HEK293 (cell line): ENCODE measurements around the gene CTSD.

Source experiments
- CTCF ChIA-PET: fragments of 350-600 bp; formaldehyde crosslinking; extraction: SDS; loops from one replicate; lab custom pipeline; 2021; ENCODE audit warnings: antibody characterized with exemption; lab: Yijun Ruan, JAX
- POLR2A ChIA-PET: fragments of 300-600 bp; formaldehyde crosslinking; extraction: SDS; loops from one replicate; lab custom pipeline; 2020; ENCODE audit warnings: antibody characterized with exemption, inconsistent platforms; lab: Yijun Ruan, JAX
- H3K27ac ChIP-seq: fragments of 200-500 bp; sonication (Bioruptor generic); 2 replicates; pipeline ENCODE4 v1.5.1; 2014; ENCODE audit warnings: low read depth, low read length, control low read depth, inconsistent platforms; ENCODE audit errors: extremely low read depth
- H3K36me3 ChIP-seq, 2 experiments: fragments of 200-500 bp in 1 of 2; sonication (Bioruptor generic) in 1 of 2; 1 replicate in 1 of 2; 2 replicates in 1 of 2; pipeline ENCODE4 v1.5.1; 2014 to 2017; ENCODE audit warnings: inconsistent platforms in 2 of 2, low read length in 2 of 2; ENCODE audit not compliant: control insufficient read depth in 2 of 2, insufficient read depth in 1 of 2
- H3K4me1 ChIP-seq: fragments of 200-500 bp; sonication (Bioruptor generic); 2 replicates; pipeline ENCODE4 v1.5.1; 2014; ENCODE audit warnings: mild to moderate bottlenecking, low read length, inconsistent platforms; ENCODE audit not compliant: control insufficient read depth, insufficient read depth
- H3K4me3 ChIP-seq: 2 replicates; pipeline ENCODE4 v1.5.1; 2011; ENCODE audit warnings: low read depth, mild to moderate bottlenecking, control low read depth, low read length, moderate library complexity
- H3K9me3 ChIP-seq: fragments of 200-500 bp; sonication (Bioruptor generic); 2 replicates; pipeline ENCODE4 v1.5.1; 2014; ENCODE audit warnings: low read depth, low read length, inconsistent platforms; ENCODE audit not compliant: control insufficient read depth, insufficient read depth
- EGR2 ChIP-seq: fragments of 450-650 bp; formaldehyde crosslinking; IDR thresholded peaks from 2 replicates; pipeline ENCODE4 v1.5.1; 2016; ENCODE audit warnings: low read depth, missing biosample characterization, missing genetic modification characterization
- GLIS1 ChIP-seq: fragments of 450-650 bp; formaldehyde crosslinking; IDR thresholded peaks from 2 replicates; pipeline ENCODE4 v1.5.1; 2016; ENCODE audit warnings: missing biosample characterization, missing genetic modification characterization
- GLIS2 ChIP-seq: fragments of 450-650 bp; formaldehyde crosslinking; IDR thresholded peaks from 2 replicates; pipeline ENCODE4 v1.5.1; 2016; ENCODE audit warnings: missing biosample characterization, missing genetic modification characterization
- KLF1 ChIP-seq: fragments of 450-650 bp; formaldehyde crosslinking; IDR thresholded peaks from 2 replicates; pipeline ENCODE4 v1.5.1; 2016; ENCODE audit warnings: missing biosample characterization, missing genetic modification characterization
- OSR2 ChIP-seq: fragments of 450-650 bp; formaldehyde crosslinking; IDR thresholded peaks from 2 replicates; pipeline ENCODE4 v1.5.1; 2016; ENCODE audit warnings: missing biosample characterization, missing genetic modification characterization
- SETDB1 ChIP-seq: IDR thresholded peaks from one replicate; pipeline ENCODE4 v1.6.1; 2017; ENCODE audit warnings: mild to moderate bottlenecking, low read length, moderate library complexity, mixed read lengths; ENCODE audit not compliant: insufficient read length
- TRIM28 ChIP-seq: IDR thresholded peaks from 2 replicates; pipeline ENCODE4 v1.6.1; 2011; ENCODE audit warnings: low read length, control low read depth, borderline replicate concordance
- WT1 ChIP-seq: fragments of 450-650 bp; formaldehyde crosslinking; IDR thresholded peaks from 2 replicates; pipeline ENCODE4 v1.5.1; 2016; ENCODE audit warnings: missing biosample characterization, missing genetic modification characterization
- ZEB2 ChIP-seq: fragments of 450-650 bp; formaldehyde crosslinking; IDR thresholded peaks from 2 replicates; pipeline ENCODE4 v1.5.1; 2016; ENCODE audit warnings: missing biosample characterization, missing genetic modification characterization
- ZNF155 ChIP-seq: fragments of 450-650 bp; formaldehyde crosslinking; IDR thresholded peaks from 2 replicates; pipeline ENCODE4 v1.5.1; 2016; ENCODE audit warnings: missing biosample characterization, missing genetic modification characterization
- ZNF169 ChIP-seq: fragments of 450-650 bp; formaldehyde crosslinking; IDR thresholded peaks from 2 replicates; pipeline ENCODE4 v1.5.1; 2016; ENCODE audit warnings: missing biosample characterization, missing genetic modification characterization
- ZNF433 ChIP-seq: fragments of 450-650 bp; formaldehyde crosslinking; IDR thresholded peaks from 2 replicates; pipeline ENCODE4 v1.5.1; 2016; ENCODE audit warnings: missing biosample characterization, missing genetic modification characterization, low read depth
- ZNF600 ChIP-seq: fragments of 450-650 bp; formaldehyde crosslinking; IDR thresholded peaks from 2 replicates; pipeline ENCODE4 v1.5.1; 2016; ENCODE audit warnings: missing biosample characterization, missing genetic modification characterization
- TF ChIP-seq, protein P1 (sequence below): fragments of 450-650 bp; formaldehyde crosslinking; IDR thresholded peaks from 2 replicates; pipeline ENCODE4 v1.5.1; 2016; ENCODE audit warnings: missing biosample characterization, missing genetic modification characterization
- TF ChIP-seq, protein P2 (sequence below): fragments of 450-650 bp; formaldehyde crosslinking; IDR thresholded peaks from 2 replicates; pipeline ENCODE4 v1.5.1; 2016; ENCODE audit warnings: missing biosample characterization, missing genetic modification characterization

Gene CTSD

DNA sequence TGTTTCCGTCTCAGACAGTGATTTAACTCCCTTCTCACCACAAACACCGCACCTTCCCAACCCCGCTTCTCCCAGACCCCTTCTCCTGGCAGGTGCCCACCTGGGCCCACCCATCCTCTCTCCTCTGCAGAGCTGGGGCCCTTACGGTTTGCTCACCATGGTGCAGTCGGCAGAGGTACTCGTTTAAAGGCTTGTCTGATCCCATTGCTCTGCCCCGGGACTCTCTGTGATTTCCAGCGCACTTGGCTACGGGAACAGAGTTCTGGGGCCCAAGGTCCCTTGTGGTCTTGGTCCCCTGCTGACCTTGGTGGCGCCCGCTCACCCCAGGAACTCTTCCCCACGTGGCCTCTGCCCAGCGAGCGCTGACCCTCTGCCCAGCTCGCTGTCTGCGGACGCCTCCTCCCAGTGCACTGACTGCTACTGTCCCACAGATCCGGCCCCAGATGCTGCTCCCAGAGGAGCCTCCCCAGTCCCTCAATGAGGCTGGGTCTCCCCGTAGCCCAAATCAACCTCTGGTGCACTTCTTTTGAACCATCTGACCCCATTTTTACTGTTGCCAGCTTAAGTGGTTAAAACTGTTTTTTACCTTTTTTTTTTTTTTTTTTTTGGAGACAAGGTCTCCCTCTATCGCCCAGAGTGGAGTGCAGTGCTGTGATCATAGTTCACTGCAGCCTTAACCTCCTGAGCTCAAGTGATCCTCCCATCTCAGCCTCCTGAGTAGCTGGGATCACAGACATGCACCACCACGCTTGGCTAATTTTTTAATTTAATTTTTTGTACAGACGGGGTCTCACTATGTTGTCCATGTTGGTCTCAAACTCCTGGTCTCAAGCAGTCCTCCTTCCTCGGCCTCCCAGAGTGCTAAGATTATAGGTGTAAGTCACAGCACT is 21.3 kb upstream of the CTSD start (continued):
- TF ChIP-seq, protein P1, sequence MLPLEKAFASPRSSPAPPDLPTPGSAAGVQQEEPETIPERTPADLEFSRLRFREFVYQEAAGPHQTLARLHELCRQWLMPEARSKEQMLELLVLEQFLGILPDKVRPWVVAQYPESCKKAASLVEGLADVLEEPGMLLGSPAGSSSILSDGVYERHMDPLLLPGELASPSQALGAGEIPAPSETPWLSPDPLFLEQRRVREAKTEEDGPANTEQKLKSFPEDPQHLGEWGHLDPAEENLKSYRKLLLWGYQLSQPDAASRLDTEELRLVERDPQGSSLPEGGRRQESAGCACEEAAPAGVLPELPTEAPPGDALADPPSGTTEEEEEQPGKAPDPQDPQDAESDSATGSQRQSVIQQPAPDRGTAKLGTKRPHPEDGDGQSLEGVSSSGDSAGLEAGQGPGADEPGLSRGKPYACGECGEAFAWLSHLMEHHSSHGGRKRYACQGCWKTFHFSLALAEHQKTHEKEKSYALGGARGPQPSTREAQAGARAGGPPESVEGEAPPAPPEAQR (tag by site-specific recombination) = no peak
- no peak for TF ChIP-seq ZNF155 (tag by site-specific recombination)

DNA sequence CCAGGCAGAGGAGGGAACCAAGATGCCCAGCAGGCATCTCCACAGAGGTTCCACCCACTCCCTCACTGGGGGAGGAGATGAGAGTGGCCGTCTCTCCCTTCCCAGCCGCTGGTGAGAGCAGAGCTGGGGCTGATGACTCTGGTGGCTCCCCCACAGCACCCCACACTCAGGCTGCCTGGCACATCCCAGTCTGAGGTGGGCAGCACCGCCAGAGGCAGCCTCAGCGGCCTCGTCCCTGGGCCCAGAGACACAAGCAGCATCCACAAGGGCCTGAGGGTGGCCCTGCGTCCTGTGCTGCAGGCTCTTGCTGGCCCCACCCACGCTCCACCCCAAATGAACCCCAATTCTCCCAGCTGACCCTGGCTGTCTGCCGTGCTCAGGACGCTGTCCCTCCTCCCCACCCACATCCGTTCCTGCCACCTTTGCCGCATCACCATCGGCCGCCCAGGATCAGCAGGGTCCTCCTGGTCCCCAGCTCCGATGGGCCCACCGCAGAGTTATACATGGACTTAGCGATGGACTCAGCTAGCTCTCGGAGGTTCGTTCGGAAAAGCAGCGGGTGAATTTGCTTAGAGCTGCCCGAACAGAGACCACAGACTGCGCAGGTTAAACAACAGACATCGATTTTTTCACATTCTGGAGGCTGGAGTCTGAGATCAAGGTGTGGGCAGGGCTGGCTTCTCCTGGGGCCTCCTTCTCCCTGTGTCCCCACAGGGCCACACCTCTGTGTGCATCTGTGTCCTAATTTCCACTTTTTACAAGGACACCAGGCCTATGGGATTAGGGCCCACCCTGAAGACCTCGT is 20.2 kb upstream of the CTSD start:
- CTCF ChIA-PET = interaction anchor here (0.5 to 3.2 kb wide), 3 partner anchors 25 to 91 kb away, joined by 3 to 8 read pairs (median 3); no protein-coding TSS in a partner anchor
- no peaks in the 10 kb centered on the region for H3K4me1 ChIP-seq
- TF ChIP-seq EGR2 (tag by site-specific recombination) = 0 out of 2 replicates have a peak, but pooled peaks have one; percentile 32
- TF ChIP-seq ZNF600 = no peak
- TF ChIP-seq, all 188 proteins: peak for 1
- Histone ChIP-seq H3K4me3 (no peak overlapping the region), H3K9me3 (no peaks in the 10 kb centered on the region), H3K27ac (no peak overlapping the region), H3K36me3 (no peaks in the 10 kb centered on the region)
- POLR2A ChIA-PET = no interaction called here

DNA sequence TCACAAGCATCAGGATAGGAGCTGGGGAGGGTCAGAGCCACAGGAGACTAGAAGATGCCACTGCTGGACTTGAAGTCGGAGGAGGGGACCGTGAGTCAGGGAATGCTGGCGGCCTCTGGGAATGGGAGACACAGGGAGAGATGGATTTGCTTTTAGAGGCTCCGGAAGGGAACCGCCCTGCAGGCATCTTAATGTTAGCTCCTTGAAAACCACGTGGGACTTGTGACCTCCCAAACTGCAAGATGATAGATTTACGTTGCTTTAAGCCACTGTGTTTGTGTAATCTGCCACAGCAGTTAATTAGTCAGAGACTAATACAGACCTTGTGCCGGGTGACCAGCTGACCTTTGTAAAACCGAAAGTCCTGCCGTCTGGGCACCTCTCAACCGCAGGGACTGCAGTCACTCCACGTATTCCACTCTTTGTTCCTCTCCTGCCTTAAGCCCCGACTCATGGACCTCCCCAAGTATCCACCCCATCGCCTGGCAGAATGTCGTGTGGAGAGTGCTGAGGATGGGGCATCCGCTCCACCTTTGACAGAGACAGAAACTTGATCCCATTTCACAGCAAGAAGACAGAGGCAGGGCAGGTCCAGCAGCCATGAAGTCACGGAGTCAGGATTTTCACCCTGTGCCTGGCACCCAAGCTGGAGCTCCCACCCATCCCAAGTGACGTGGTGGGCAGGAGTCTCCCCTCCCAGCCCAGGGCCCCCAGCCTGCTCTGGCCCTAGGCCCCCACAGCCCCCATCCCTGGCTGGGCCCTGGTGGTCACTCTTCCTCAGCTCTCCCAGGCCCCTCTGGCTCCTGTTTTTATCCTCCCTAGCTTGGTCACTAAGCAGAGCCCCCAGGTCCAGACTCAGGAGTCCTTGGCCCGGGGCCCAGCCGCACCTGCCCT is 19.4 kb upstream of the CTSD start:
- H3K27ac ChIP-seq = no peak overlapping the region
- TF ChIP-seq KLF1 (tag by site-specific recombination) (no peak), GLIS1 (tag by site-specific recombination) (peak; percentile 32; the same call in 1 of the 2 replicates), ZNF433 (no peak), GLIS2 (tag by site-specific recombination) (no peak), WT1 (tag by site-specific recombination) (0 out of 2 replicates have a peak, but pooled peaks have one; percentile 34), SETDB1 (peak; percentile 57), ZNF169 (tag by site-specific recombination) (no peak), ZEB2 (no peak), TRIM28 (0 out of 2 replicates have a peak, but pooled peaks have one; percentile 35), OSR2 (0 out of 2 replicates have a peak, but pooled peaks have one; percentile 27)
- TF ChIP-seq, protein P2, sequence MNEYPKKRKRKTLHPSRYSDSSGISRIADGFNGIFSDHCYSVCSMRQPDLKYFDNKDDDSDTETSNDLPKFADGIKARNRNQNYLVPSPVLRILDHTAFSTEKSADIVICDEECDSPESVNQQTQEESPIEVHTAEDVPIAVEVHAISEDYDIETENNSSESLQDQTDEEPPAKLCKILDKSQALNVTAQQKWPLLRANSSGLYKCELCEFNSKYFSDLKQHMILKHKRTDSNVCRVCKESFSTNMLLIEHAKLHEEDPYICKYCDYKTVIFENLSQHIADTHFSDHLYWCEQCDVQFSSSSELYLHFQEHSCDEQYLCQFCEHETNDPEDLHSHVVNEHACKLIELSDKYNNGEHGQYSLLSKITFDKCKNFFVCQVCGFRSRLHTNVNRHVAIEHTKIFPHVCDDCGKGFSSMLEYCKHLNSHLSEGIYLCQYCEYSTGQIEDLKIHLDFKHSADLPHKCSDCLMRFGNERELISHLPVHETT (tag by site-specific recombination) = no peak
- H3K9me3 ChIP-seq = no peaks in the 10 kb centered on the region
- H3K4me1 ChIP-seq = no peaks in the 10 kb centered on the region
- H3K36me3 ChIP-seq = no peaks in the 10 kb centered on the region
- CTCF ChIA-PET = interaction anchor here (0.5 to 0.7 kb wide), 3 partner anchors 25 to 52 kb away, joined by 3 to 4 read pairs (median 3); partner anchors contain the start of gene SYT8
- POLR2A ChIA-PET = no interaction called here
- H3K4me3 ChIP-seq = no peak overlapping the region
